ENCODE data around the gene RHBDL2. TPM values are rescaled to one million over a fixed set of nuclear protein-coding genes. Genes with fewer than 3 reads are reported as not detected.
"Not testable (repeated sequence)": the region's sequence is repeated elsewhere in the genome, so short reads cannot be mapped to it uniquely, and the experiment has no call there.

RHBDL2 gene
- polyA plus RNA-seq, 3 donors: 0.89 to 1.0 (median 0.95) TPM

- DNase-seq (ENCODE audit: extremely low read depth in 1 of 11, low read depth in 9 of 11, low spot score in 4 of 11): no peak
Observed at GRCh38 chr1:38848071-38848470, 93.6 kb downstream of the RHBDL2 start.

- no peak for DNase-seq (ENCODE audit: extremely low read depth in 1 of 11, low read depth in 9 of 11, low spot score in 4 of 11)
Observed at GRCh38 chr1:38846210-38846609, 95.4 kb downstream of the RHBDL2 start.

- DNase-seq (ENCODE audit: extremely low read depth in 1 of 11, low read depth in 9 of 11, low spot score in 4 of 11): not testable (repeated sequence)
Observed at GRCh38 chr1:38845088-38845487, 96.5 kb downstream of the RHBDL2 start.

GRCh38 chr1:38840281-38840680, 101.3 kb downstream of the RHBDL2 start:
- no peak for DNase-seq (ENCODE audit: extremely low read depth in 1 of 11, low read depth in 9 of 11, low spot score in 4 of 11)

GRCh38 chr1:38839363-38839762, 102.3 kb downstream of the RHBDL2 start:
- DNase-seq (ENCODE audit: extremely low read depth in 1 of 11, low read depth in 9 of 11, low spot score in 4 of 11): no peak

GRCh38 chr1:38836316-38836715, 105.3 kb downstream of the RHBDL2 start:
- DNase-seq (ENCODE audit: extremely low read depth in 1 of 11, low read depth in 9 of 11, low spot score in 4 of 11): not testable (repeated sequence)

Other genes starting within 250 kb of the RHBDL2 start
- 10 to 100 TPM; 29.8 to 41.7 (median 33.7) TPM for gene RRAGC, start 82.1 kb downstream of the RHBDL2 start, polyA plus RNA-seq (ENCODE audit: insufficient read length in 3 of 3)
- 10 to 100 TPM; 27.8 to 34.7 (median 33.7) TPM for gene MYCBP, start 68.5 kb downstream of the RHBDL2 start, polyA plus RNA-seq (ENCODE audit: insufficient read length in 3 of 3)
- gene GJA9, start 60.2 kb downstream of the RHBDL2 start, polyA plus RNA-seq (ENCODE audit: insufficient read length in 3 of 3): under 1 TPM in 2 of 3 donors, not detected in 1; 0.45 to 0.50 TPM
- 100 to 1,000 TPM in 2 of 3 donors, 10 to 100 TPM in 1; 96.2 to 122 (median 102) TPM for gene AKIRIN1, start 49.4 kb upstream of the RHBDL2 start, polyA plus RNA-seq (ENCODE audit: insufficient read length in 3 of 3)
- gene NDUFS5, start 84.5 kb upstream of the RHBDL2 start, polyA plus RNA-seq (ENCODE audit: insufficient read length in 3 of 3): 100 to 1,000 TPM; 238 to 285 (median 265) TPM